GM23338 (cell line): ENCODE results near the gene BLVRA. TPM values are rescaled to one million over a fixed set of nuclear protein-coding genes. Genes with fewer than 3 reads are reported as not detected.
"Not testable (repeated sequence)": the region's sequence is repeated elsewhere in the genome, so short reads cannot be mapped to it uniquely, and the experiment has no call there.

Experiments
- ATAC-seq: fragments of 200-7000 bp; cut with Tn5 transposase; 3 replicates; pipeline ENCODE4 v1.9.1; 2020
- DNase-seq: peaks from one replicate; pipeline ENCODE4 v3.0.0-alpha.2; 2015; ENCODE audit warnings: low spot score
- H2AFZ ChIP-seq: fragments of 200-600 bp; sonication (generic); 2 replicates; pipeline ENCODE4 v1.8.0; 2016; ENCODE audit warnings: antibody characterized with exemption, mild to moderate bottlenecking, moderate library complexity
- H3F3A ChIP-seq: fragments of 200-600 bp; sonication (generic); replicated peaks from 2 replicates; pipeline ENCODE4 v1.8.0; 2017; ENCODE audit warnings: antibody characterized with exemption, mixed run types, low read depth
- H3K27ac ChIP-seq: fragments of 200-600 bp; sonication (generic); 2 replicates; pipeline ENCODE4 v1.6.1; 2016; ENCODE audit warnings: low read depth
- H3K27me3 ChIP-seq: fragments of 200-600 bp; sonication (generic); 2 replicates; pipeline ENCODE4 v1.8.0; 2016; ENCODE audit warnings: mild to moderate bottlenecking, mixed run types, moderate library complexity; ENCODE audit not compliant: insufficient read depth
- H3K36me3 ChIP-seq: fragments of 200-600 bp; sonication (generic); 2 replicates; pipeline ENCODE4 v1.8.0; 2016; ENCODE audit warnings: mild to moderate bottlenecking; ENCODE audit not compliant: insufficient read depth
- H3K4me1 ChIP-seq: fragments of 200-600 bp; sonication (generic); 2 replicates; pipeline ENCODE4 v1.8.0; 2016; ENCODE audit warnings: mild to moderate bottlenecking, moderate library complexity; ENCODE audit not compliant: insufficient read depth
- H3K4me2 ChIP-seq: fragments of 200-600 bp; sonication (generic); 2 replicates; pipeline ENCODE4 v1.7.1; 2017; ENCODE audit warnings: mixed run types
- H3K4me3 ChIP-seq: fragments of 200-600 bp; sonication (generic); 2 replicates; pipeline ENCODE4 v1.6.1; 2016; ENCODE audit warnings: mixed run types
- H3K79me2 ChIP-seq: fragments of 200-600 bp; sonication (generic); replicated peaks from 2 replicates; pipeline ENCODE4 v1.8.0; 2017; ENCODE audit warnings: mild to moderate bottlenecking; ENCODE audit not compliant: insufficient read depth
- H3K9me2 ChIP-seq: fragments of 200-600 bp; sonication (generic); 2 replicates; pipeline ENCODE4 v1.8.0; 2017; ENCODE audit not compliant: insufficient read depth
- H4K20me1 ChIP-seq: fragments of 200-600 bp; sonication (generic); replicated peaks from 2 replicates; pipeline ENCODE4 v1.8.0; 2017; ENCODE audit warnings: mild to moderate bottlenecking; ENCODE audit not compliant: insufficient read depth
- H3K27ac Mint-ChIP-seq: 2 replicates; pipeline ENCODE4 v1.8.0; 2020; ENCODE audit warnings: inconsistent platforms, mild to moderate bottlenecking, moderate library complexity, mixed read lengths
- H3K27me3 Mint-ChIP-seq: 3 replicates; pipeline ENCODE4 v1.8.0; 2022; ENCODE audit warnings: low read depth, mild to moderate bottlenecking, moderate library complexity, mixed read lengths, inconsistent platforms; ENCODE audit not compliant: insufficient read depth, poor library complexity
- H3K36me3 Mint-ChIP-seq: 3 replicates; pipeline ENCODE4 v1.8.0; 2021; ENCODE audit warnings: low read depth, mild to moderate bottlenecking, inconsistent platforms, moderate library complexity, mixed read lengths
- H3K4me1 Mint-ChIP-seq: 3 replicates; pipeline ENCODE4 v1.8.0; 2020; ENCODE audit warnings: mild to moderate bottlenecking, inconsistent platforms, mixed read lengths
- H3K4me3 Mint-ChIP-seq: 3 replicates; pipeline ENCODE4 v1.8.0; 2021; ENCODE audit warnings: moderate library complexity, mild to moderate bottlenecking, inconsistent platforms, mixed read lengths
- H3K9me3 Mint-ChIP-seq: 3 replicates; pipeline ENCODE4 v1.8.0; 2020; ENCODE audit warnings: moderate library complexity, mild to moderate bottlenecking, inconsistent platforms, mixed read lengths
- polyA plus RNA-seq: library from polyadenylated mRNA; unstranded; fragments of >200 nt; fragmentation: Nextera tagmentation; extraction: Ambion mirVana; gene quantifications from 2 replicates; pipeline ENCODE4 v1.2.1, GENCODE V29; 2016
- total RNA-seq: library from RNA; depleted of rRNA; stranded (reverse); fragments of >200 nt; shearing (Covaris generic); gene quantifications from 2 replicates; pipeline ENCODE4 v1.2.3, GENCODE V29; 2014
- TF ChIP-seq, protein P1 (sequence below): IDR thresholded peaks from one replicate; pipeline ENCODE4 v1.6.1; 2018; ENCODE audit warnings: antibody characterized with exemption; ENCODE audit not compliant: unreplicated experiment

The BLVRA gene
- total and polyA plus RNA-seq, 2 experiments from 2014 or later, result 17.0 to 46.5 TPM

DNA sequence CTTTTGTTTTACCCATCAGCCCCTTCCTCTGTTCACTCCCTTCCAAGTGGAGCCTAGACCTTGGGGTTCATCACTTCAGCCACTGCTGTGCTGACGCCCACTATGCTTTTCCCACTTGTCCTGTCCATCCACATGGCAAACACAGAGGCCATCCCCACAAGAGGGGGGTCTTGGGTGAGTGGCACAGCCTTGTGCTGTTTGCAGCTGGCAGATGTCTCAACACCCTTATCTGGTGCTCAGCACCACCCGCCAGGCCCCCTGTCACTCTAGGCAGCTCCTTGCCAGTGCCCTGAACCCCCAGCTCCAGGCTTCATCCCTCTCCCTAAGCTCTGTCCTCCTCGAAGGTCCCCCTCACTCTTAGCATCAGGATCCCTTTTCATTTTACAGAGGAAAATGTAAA is 13.1 kb downstream of the BLVRA start (continued):
- TF ChIP-seq, protein P1, sequence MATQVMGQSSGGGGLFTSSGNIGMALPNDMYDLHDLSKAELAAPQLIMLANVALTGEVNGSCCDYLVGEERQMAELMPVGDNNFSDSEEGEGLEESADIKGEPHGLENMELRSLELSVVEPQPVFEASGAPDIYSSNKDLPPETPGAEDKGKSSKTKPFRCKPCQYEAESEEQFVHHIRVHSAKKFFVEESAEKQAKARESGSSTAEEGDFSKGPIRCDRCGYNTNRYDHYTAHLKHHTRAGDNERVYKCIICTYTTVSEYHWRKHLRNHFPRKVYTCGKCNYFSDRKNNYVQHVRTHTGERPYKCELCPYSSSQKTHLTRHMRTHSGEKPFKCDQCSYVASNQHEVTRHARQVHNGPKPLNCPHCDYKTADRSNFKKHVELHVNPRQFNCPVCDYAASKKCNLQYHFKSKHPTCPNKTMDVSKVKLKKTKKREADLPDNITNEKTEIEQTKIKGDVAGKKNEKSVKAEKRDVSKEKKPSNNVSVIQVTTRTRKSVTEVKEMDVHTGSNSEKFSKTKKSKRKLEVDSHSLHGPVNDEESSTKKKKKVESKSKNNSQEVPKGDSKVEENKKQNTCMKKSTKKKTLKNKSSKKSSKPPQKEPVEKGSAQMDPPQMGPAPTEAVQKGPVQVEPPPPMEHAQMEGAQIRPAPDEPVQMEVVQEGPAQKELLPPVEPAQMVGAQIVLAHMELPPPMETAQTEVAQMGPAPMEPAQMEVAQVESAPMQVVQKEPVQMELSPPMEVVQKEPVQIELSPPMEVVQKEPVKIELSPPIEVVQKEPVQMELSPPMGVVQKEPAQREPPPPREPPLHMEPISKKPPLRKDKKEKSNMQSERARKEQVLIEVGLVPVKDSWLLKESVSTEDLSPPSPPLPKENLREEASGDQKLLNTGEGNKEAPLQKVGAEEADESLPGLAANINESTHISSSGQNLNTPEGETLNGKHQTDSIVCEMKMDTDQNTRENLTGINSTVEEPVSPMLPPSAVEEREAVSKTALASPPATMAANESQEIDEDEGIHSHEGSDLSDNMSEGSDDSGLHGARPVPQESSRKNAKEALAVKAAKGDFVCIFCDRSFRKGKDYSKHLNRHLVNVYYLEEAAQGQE, result no peak

DNA sequence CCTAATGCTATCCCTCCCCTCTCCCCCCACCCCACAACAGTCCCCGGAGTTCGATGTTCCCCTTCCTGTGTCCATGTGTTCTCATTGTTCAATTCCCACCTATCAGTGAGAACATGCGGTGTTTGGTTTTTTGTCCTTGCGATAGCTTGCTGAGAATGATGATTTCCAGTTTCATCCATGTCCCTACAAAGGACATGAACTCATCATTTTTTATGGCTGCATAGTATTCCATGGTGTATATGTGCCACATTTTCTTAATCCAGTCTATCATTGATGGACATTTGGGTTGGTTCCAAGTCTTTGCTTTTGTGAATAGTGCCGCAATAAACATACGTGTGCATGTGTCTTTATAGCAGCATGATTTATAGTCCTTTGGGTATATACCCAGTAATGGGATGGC is 14.8 kb downstream of the BLVRA start:
- H3K9me3 Mint-ChIP-seq, result peaks cover 12% of the 10 kb centered on the region; the same call in 2 of the 3 replicates
- not testable (repeated sequence) for DNase-seq, H3K4me3 Mint-ChIP-seq, H3K4me2 ChIP-seq, H3K4me3 ChIP-seq, H2AFZ ChIP-seq, H3K27me3 Mint-ChIP-seq, H3K79me2 ChIP-seq, H3F3A ChIP-seq, H3K36me3 ChIP-seq, H3K4me1 Mint-ChIP-seq, H3K27ac ChIP-seq, H3K27ac Mint-ChIP-seq, H3K9me2 ChIP-seq, H4K20me1 ChIP-seq, H3K4me1 ChIP-seq, ATAC-seq, H3K27me3 ChIP-seq
- H3K36me3 Mint-ChIP-seq, result peaks cover 27% of the 10 kb centered on the region

DNA sequence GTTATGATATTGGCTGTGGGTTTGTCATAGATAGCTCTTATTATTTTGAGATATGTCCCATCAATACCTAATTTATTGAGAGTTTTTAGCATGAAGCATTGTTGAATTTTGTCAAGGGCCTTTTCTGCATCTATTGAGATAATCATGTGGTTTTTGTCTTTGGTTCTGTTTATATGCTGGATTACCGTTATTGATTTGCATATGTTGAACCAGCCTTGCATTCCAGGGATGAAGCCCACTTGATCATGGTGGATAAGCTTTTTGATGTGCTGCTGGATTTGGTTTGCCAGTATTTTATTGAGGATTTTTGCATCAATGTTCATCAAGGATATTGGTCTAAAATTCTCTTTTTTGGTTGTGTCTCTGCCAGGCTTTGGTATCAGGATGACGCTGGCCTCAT is 16.8 kb downstream of the BLVRA start:
- Mint-ChIP-seq H3K36me3 (peaks cover 45% of the 10 kb centered on the region), H3K9me3 (peaks cover 30% of the 10 kb centered on the region)
- H3K4me3 ChIP-seq, H3K4me3 Mint-ChIP-seq, H3K9me2 ChIP-seq, H3K4me1 Mint-ChIP-seq, ATAC-seq, H3K27me3 ChIP-seq, H2AFZ ChIP-seq, H3K27ac ChIP-seq, H3K36me3 ChIP-seq, H3K27me3 Mint-ChIP-seq, H4K20me1 ChIP-seq, H3K27ac Mint-ChIP-seq, H3K4me2 ChIP-seq, H3F3A ChIP-seq, H3K4me1 ChIP-seq, H3K79me2 ChIP-seq, DNase-seq: not testable (repeated sequence)

GRCh38 chr7:43778293-43779044 is 20.0 kb downstream of the BLVRA start:
- not testable (repeated sequence) for H2AFZ ChIP-seq, H3K4me1 Mint-ChIP-seq, H3K4me3 Mint-ChIP-seq, H3K9me2 ChIP-seq, H3K4me1 ChIP-seq, H3K27ac ChIP-seq, H3K4me2 ChIP-seq, H3K27ac Mint-ChIP-seq, DNase-seq, H3F3A ChIP-seq, H3K4me3 ChIP-seq, H3K27me3 ChIP-seq, H3K27me3 Mint-ChIP-seq, H3K79me2 ChIP-seq, H3K36me3 ChIP-seq, H4K20me1 ChIP-seq, ATAC-seq
- Mint-ChIP-seq H3K9me3 (peaks cover 35% of the 10 kb centered on the region), H3K36me3 (peaks cover 39% of the 10 kb centered on the region)
